ENCODE data around the gene RNU5B-1. TPM values are rescaled to one million over a fixed set of nuclear protein-coding genes. Genes with fewer than 3 reads are reported as not detected.

The RNU5B-1 gene
- total RNA-seq, 1 experiment from 2014 or later: not detected

DNA sequence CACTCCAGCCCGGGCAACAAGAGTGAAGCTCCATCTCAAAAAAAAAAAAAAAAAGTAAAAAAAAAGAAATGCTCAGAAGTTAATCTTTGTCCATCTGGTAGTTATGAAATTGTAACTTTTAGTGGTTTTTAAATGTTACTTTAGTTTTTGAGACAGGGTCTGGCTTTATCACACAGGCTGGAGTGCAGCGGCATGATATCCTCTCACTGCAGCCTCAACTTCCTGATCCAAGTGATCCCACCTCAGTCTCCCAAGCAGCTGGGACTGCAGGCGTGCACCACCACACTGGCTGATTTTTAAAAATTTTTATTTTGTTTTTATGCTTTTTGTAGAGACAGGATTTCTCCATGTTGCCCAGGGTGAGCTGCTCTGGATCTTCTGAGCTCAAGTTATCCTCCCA lies 1.3 kb downstream of the RNU5B-1 start:
- Histone ChIP-seq H3K9me3 (replicated peaks) (no peaks in the 10 kb centered on the region), H3K27me3 (no peaks in the 10 kb centered on the region), H3K4me1 (0 out of 2 replicates have a peak, but pooled peaks cover 5% of the 10 kb centered on the region), H3K4me3 (no peak overlapping the region), H3K27ac (no peak overlapping the region), H3K36me3 (no peaks in the 10 kb centered on the region)
- DNase-seq: no peak

DNA sequence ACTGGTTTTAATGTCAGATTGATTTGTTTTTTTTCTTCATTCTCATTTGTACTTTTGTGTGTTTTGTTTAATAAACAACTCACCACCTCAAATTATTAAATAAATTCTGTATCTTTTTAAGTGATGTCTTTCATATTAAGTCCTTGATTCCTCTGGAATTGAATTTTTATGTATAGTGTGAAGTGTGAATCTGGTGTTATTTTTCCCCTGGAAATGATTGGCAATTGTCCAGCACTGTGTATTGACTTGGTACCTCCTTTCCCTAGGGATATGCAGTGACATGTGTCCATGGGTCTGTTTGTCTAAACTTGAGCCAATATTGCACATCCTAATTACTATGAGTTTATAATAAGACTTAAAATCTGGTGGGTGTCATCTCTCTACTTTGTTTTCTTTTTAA lies 2.1 kb downstream of the RNU5B-1 start:
- no peaks in the 10 kb centered on the region for H3K9me3 ChIP-seq (replicated peaks)
- 0 out of 2 replicates have a peak, but pooled peaks cover 5% of the 10 kb centered on the region for H3K4me1 ChIP-seq
- H3K4me3 ChIP-seq: no peak overlapping the region
- DNase-seq: no peak
- no peaks in the 10 kb centered on the region for H3K27me3 ChIP-seq
- no peak overlapping the region for H3K27ac ChIP-seq
- H3K36me3 ChIP-seq: no peaks in the 10 kb centered on the region

DNA sequence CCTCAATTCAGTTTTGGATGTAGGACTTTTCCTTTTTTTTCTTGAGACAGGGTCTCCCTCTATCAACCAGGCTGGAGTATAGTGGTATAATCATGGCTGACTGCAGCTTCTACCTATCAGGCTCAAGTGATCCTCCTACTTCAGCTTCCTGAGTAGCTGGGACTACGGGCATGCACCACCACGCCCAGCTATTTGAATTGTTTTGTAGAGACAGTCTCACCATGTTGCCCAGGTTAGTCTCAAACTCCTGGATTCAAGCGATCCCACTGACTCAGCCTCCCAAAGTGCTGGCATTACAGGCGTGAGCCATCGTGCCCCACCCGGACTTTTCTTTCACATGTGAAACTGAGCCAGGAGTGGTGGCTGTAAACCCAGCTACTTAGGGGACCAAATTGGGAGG lies 3.5 kb downstream of the RNU5B-1 start:
- Histone ChIP-seq H3K36me3 (no peaks in the 10 kb centered on the region), H3K9me3 (replicated peaks) (no peaks in the 10 kb centered on the region), H3K27ac (no peak overlapping the region), H3K27me3 (no peaks in the 10 kb centered on the region), H3K4me1 (0 out of 2 replicates have a peak, but pooled peaks cover 5% of the 10 kb centered on the region), H3K4me3 (no peak overlapping the region)
- DNase-seq: no peak

DNA sequence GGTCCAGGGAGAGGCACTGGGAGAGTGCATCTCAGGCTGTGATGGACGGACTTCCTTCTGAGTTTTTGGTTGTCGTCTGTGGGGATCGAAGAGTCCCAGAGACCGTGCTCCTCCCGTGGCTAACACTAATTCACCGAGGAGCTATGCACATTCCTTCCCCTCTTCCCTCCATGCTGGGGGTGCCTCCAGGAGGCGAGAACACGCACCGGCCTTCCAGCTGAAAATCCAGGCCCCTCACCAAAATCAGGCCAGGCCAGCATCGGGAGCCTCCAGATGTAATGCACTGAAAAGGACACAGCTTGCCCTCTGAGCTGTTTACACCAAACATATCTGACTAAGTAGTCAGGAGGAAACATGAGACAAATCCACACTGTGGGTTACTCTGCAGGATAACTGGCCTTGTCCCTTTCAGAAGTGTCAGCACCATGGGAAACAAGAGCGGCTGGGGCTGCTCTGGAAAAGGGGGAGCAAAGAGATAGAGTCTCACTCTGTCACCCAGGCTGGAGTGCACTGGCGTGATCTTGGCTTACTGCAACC lies 5.5 kb downstream of the RNU5B-1 start:
- H3K27me3 ChIP-seq: no peaks in the 10 kb centered on the region
- 0 out of 2 replicates have a peak, but pooled peaks cover 5% of the 10 kb centered on the region for H3K4me1 ChIP-seq
- no peak overlapping the region for H3K27ac ChIP-seq
- no peaks in the 10 kb centered on the region for H3K36me3 ChIP-seq
- no peak overlapping the region for H3K4me3 ChIP-seq
- DNase-seq: peak in 1 of 2 experiments; percentile 35
- H3K9me3 ChIP-seq (replicated peaks): no peaks in the 10 kb centered on the region

DNA sequence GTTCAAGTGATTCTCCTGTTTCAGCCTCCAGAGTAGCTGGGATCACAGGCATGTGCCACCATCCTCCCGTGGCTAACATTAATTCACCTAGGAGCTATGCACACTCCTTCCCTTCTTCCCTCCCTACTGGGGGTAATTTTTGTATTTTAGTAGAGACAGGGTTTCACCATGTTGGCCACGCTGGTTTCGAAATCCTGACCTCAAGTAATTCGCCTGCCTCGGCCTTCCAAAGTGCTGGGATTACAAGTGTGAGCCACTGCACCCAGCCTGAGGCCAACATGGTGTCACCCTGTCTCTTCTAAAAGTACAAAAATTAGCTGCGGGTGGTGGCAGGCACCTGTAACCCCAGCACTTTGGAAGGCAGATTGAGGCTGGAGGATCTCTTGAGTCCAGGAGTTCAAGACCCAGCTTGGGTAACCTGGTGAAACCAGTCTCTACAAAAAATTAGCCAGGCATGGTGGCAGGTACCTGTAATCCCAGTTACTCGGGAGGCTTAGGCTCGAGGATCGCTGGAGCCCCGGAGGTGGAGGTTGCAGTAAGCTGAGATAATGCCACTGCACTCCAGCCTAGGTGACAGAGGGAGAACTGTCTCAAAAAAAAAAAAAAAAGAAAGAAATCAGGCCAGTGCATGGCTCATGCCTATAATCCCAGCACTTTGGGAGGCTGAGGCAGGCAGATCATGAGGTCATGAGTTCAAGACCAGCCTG lies 6.1 kb downstream of the RNU5B-1 start:
- Histone ChIP-seq H3K4me3 (no peak overlapping the region), H3K27ac (no peak overlapping the region), H3K4me1 (0 out of 2 replicates have a peak, but pooled peaks cover 5% of the 10 kb centered on the region), H3K36me3 (no peaks in the 10 kb centered on the region), H3K27me3 (no peaks in the 10 kb centered on the region), H3K9me3 (replicated peaks) (no peaks in the 10 kb centered on the region)
- no peak for DNase-seq

DNA sequence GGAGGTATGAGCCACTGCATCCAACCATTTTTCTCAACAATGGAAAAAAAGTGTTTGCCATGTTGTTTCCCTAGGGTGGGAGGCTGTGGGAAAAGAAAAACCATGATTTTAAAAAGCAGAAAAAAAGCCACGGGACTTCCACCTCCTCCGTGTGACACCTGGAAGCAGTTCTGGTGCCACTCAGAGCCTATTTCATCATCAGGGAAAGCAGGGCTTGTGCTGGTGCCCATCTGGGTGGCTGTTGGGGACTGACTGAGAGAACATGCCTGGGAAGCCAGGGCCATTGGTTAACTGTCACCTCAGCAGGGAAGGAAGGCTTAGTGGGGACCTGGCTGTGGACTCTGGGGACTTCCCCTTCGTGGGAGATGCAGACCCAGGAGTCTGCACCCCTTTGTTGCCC lies 7.3 kb downstream of the RNU5B-1 start:
- Histone ChIP-seq H3K4me3 (no peak overlapping the region), H3K27me3 (no peaks in the 10 kb centered on the region), H3K36me3 (no peaks in the 10 kb centered on the region), H3K9me3 (replicated peaks) (no peaks in the 10 kb centered on the region), H3K27ac (no peak overlapping the region), H3K4me1 (0 out of 2 replicates have a peak, but pooled peaks cover 5% of the 10 kb centered on the region)
- DNase-seq: no peak

DNA sequence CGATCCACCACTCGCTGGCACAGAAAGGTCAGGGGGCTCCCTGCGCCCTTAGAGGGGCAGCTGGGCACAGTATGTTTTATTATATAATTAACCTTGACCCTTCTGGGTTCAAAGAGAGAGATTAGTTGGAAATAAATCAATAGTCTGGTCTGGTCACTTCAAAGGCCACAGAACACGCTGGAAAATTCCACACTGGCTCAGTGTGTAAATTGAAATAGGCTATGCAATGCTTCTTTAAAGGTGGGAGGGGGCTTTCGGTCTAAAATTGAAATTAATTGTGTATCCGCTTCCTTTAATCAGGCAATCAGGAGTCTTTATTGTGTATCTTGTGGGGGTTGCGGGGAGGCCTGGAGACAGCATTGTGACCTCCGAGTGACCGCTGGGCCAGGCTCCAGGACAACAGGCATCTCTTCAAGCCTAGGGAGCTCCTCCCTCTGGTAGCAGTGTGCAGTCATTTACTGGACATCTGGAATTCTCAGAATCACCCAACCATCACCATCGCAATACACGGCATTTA lies 8.0 kb downstream of the RNU5B-1 start:
- H3K4me3 ChIP-seq: no peak overlapping the region
- H3K36me3 ChIP-seq: no peaks in the 10 kb centered on the region
- no peaks in the 10 kb centered on the region for H3K9me3 ChIP-seq (replicated peaks)
- no peak for DNase-seq
- H3K27ac ChIP-seq: no peak overlapping the region
- no peaks in the 10 kb centered on the region for H3K27me3 ChIP-seq
- 0 out of 2 replicates have a peak, but pooled peaks cover 5% of the 10 kb centered on the region for H3K4me1 ChIP-seq

DNA sequence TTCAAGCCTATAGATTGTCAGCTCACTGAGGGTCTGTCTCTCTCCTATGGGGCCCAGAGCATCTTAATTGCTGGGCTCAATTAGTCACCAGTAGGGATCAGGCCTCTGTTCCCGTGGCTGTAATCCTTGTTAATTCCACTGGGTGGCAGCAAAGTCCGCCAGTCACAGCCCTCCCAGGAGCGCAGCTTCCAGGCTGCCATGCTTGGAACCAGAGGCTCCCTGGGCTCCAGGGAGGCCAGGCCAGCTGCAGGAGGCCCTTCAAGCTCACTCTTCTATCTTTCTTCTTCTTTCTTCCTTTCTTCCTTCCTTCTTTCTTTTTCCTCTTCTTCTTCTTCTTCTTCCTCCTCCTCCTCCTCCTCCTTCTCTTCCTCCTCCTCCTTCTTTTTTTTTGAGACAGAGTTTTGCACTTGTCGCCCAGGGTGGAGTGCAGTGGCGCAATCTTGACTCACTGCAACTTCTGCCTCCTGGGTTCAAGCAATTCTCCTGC lies 14.4 kb downstream of the RNU5B-1 start:
- peak; percentile 80 to 93 for DNase-seq
- Histone ChIP-seq H3K27me3 (no peaks in the 10 kb centered on the region), H3K4me3 (no peak overlapping the region), H3K27ac (no peak overlapping the region), H3K36me3 (no peaks in the 10 kb centered on the region), H3K9me3 (replicated peaks) (no peaks in the 10 kb centered on the region), H3K4me1 (peaks cover 13% of the 10 kb centered on the region)

DNA sequence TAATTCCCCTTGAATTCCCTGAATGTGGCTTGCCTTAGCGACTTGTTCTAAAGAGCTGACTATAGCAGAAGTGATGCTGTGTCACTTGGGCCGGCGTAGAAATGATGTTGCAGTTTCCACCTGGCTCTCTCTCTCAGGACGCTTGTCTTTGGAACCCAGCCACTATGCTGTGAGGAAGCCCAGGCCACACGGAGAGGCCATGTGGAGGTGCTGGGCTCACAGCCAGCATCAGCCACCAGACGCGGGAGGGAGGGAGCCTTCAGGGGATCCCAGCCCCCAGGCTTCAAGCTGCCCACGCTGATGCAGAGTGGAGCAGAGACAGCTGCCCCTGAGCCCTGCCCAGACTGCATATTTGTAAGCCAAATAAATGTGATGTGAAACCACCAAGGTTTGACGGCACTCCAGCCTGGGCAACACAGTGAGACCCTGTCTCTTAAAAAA lies 18.6 kb downstream of the RNU5B-1 start:
- peak overlapping the region; percentile 62 for H3K27ac ChIP-seq

DNA sequence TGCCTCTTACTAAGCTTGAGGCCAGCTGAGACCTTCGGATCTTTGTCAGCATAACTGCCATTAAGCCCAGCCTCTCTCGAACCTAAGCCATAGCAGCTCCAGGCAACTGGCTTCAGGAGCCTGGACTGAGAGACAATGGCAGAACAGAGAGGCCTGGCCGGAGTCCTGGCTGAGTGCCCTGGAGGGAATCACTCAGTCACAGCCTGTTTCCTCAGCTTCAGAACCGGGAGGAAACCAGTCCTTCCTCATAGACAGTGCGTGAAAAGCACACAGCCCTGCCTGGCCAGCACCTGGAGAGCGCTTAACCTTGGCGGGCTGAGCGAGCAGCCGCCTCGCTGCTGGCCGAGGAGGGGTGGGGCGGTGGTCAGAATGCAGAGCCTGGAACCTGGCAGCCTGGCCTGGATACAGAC lies 21.6 kb downstream of the RNU5B-1 start:
- Histone ChIP-seq H3K4me3 (no peak overlapping the region), H3K27me3 (no peaks in the 10 kb centered on the region), H3K4me1 (peaks cover 9% of the 10 kb centered on the region), H3K36me3 (no peaks in the 10 kb centered on the region), H3K9me3 (replicated peaks) (no peaks in the 10 kb centered on the region), H3K27ac (no peak overlapping the region)
- peak; percentile 32 to 56 for DNase-seq

More for the DNA sequence above, 18.6 kb downstream of the RNU5B-1 start:
- no peaks in the 10 kb centered on the region for H3K27me3 ChIP-seq
- no peaks in the 10 kb centered on the region for H3K9me3 ChIP-seq (replicated peaks)
- H3K4me3 ChIP-seq: no peak overlapping the region
- peaks cover 13% of the 10 kb centered on the region for H3K4me1 ChIP-seq
- H3K36me3 ChIP-seq: no peaks in the 10 kb centered on the region
- peak; percentile 98 to 99 for DNase-seq

DNA sequence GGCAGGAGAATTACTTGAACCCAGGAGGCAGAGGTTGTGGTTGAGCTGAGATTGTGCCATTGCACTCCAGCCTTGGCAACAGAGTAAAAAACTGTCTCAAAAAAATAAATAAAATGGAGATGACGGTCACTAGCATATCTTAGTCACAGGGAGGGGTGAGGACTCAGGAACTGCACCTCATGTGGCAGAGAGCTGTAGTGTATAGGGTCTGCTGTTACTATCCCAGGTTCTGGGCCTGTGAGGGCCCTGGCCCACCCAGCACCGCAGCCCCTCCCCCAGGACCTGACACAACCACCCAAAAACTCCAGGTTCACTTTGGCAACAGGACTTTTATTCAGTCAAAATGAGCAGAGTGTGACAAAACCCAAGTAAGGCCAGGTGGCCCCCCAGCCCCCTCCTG lies 22.3 kb downstream of the RNU5B-1 start:
- no peak for DNase-seq
- Histone ChIP-seq H3K27ac (no peak overlapping the region), H3K4me1 (peaks cover 9% of the 10 kb centered on the region), H3K36me3 (no peaks in the 10 kb centered on the region), H3K4me3 (no peak overlapping the region), H3K9me3 (replicated peaks) (no peaks in the 10 kb centered on the region), H3K27me3 (no peaks in the 10 kb centered on the region)

DNA sequence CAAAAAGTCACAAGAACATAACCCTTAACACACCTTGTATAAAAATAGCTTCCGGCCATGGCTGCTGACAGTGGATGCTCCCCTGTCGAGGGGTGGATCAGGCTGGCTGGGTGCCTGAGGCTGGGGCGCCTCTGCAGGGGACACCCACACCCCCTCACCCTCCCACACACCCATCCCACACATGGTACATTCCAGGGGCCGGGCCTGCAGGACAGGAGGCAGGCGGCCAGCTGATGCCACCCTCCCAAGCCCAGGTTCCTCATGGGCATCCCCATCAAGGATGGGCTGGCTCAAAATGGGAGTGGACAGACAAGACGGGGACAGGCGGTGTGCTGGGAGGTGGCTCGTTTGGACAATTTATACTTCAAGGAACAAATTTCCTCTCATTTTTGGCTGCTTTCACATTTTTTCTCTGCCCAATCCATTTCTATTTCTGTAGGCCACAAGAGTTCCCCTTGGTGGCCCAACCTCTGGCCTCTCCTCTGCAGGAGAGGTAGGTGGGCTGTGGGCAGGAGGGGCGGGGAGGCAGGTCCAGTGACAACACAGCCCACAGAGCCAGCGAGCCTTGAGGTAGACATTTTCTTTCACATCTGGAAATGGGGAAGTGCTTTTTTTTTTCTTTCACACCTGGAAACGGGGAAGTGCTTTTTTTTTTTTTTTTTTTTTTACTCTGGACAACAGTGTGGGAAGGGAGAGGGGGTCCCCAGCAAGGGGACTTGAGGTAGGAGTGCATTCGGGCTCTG lies 23.3 kb downstream of the RNU5B-1 start:
- no peaks in the 10 kb centered on the region for H3K9me3 ChIP-seq (replicated peaks)
- H3K36me3 ChIP-seq: no peaks in the 10 kb centered on the region
- DNase-seq: no peak
- H3K27me3 ChIP-seq: no peaks in the 10 kb centered on the region
- H3K4me1 ChIP-seq: peaks cover under 1% of the 10 kb centered on the region
- H3K27ac ChIP-seq: no peak overlapping the region
- no peak overlapping the region for H3K4me3 ChIP-seq

DNA sequence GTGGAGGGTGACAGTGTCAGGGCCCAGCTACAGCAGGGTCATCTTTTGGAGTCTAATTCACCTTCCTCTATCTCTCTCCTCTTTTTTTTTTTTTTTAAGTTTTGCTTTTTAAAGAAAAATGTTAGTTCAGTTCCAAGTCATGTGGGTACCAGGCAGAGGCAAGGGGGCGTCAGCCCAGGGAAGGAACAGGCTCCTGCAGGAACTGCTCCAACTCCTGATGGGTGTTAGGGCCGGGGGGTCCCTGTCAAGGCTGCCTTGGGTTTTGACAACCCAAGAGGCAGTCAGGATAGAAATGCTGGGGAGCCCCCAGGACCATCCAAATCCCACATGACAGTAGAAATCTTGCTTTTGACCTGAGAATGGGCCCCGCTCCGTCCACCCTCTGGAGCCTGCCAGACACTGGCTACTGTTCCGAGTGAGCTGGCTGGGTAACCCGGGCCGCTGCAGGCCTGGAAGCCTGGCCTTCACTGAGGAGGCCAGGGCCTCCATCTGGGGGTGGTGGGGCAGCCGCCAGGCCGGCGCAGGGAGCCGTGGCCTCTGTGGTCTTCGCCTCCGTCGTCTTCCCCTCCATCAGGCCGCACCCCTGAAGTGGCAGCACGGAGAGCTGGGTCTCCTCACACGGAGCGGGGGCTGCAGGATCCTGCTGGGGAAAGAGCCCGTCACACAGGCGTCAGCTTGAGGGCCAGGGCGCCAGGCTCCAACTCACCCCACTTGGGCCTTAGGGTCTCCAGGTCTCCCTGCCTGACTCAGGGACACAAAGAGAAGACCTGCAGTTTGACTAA lies 24.2 kb downstream of the RNU5B-1 start:
- H3K4me3 ChIP-seq: no peak overlapping the region
- H3K27ac ChIP-seq: no peak overlapping the region
- H3K4me1 ChIP-seq: no peaks in the 10 kb centered on the region; the same call in 1 of the 2 replicates
- no peaks in the 10 kb centered on the region for H3K36me3 ChIP-seq
- DNase-seq: no peak
- no peaks in the 10 kb centered on the region for H3K9me3 ChIP-seq (replicated peaks)
- no peaks in the 10 kb centered on the region for H3K27me3 ChIP-seq

DNA sequence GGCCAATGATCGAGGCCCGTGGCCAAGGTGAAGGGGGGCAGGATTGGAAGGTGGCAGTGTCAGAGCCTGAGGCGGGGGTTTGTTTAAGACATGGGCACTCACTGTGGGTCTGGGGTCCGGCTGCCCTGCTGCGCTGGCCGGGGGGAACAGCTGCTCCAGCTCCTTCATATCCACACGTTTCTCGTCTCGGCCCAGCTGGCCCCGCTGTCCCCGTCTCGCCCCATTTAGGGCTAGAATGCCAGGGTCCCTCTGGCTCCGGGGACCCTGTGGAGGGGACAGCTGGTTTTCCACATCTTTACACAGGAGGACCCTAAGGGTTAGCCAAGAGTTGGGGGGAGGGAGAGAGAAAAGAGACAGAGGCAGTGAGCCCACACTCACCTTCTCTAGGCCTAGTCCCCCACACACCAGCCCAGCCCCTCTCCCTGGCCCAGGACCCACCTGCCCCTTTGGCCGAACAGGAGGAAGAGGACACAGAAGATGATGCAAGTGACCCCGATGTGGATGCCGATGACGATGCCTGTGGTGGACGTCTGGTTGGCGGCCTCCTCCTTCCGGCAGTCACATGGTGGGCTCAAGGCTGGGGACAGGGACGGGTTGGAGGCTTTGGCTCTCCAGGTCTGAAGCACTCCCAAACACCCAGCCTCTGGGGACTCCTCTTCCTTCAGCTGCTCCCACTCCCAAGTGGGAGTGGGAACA lies 25.0 kb downstream of the RNU5B-1 start:
- H3K27ac ChIP-seq: no peak overlapping the region
- no peaks in the 10 kb centered on the region for H3K9me3 ChIP-seq (replicated peaks)
- H3K4me3 ChIP-seq: no peak overlapping the region
- no peaks in the 10 kb centered on the region for H3K36me3 ChIP-seq
- H3K4me1 ChIP-seq: no peaks in the 10 kb centered on the region; the same call in 1 of the 2 replicates
- DNase-seq: no peak
- no peaks in the 10 kb centered on the region for H3K27me3 ChIP-seq
